H1 (cell line): ENCODE data around the gene SV2C. TPM values are rescaled to one million over a fixed set of nuclear protein-coding genes. Genes with fewer than 3 reads are reported as not detected.

Experiments
- CTCF ChIA-PET: fragments of 300-600 bp; sonication (Branson Sonifier 250); formaldehyde crosslinking; loops from one replicate; lab custom pipeline; 2021; ENCODE audit not compliant: partially characterized antibody; lab: Charles Lee
- POLR2A ChIA-PET: fragments of 300-600 bp; sonication (Branson Sonifier 250); formaldehyde crosslinking; loops from one replicate; lab custom pipeline; 2021; ENCODE audit warnings: inconsistent platforms; ENCODE audit not compliant: partially characterized antibody; lab: Charles Lee
- DNase-seq, 2 experiments: peaks; one replicate each; pipeline versions ENCODE4 v3.0.0 to v3.0.0-alpha.2; 2010 to 2022; ENCODE audit warnings: low spot score in 2 of 2, low read depth in 1 of 2, mixed read lengths in 1 of 2
- FAIRE-seq: peaks from 2 replicates; lab custom pipeline; 2011; peaks lifted over from hg19 to GRCh38; lab: Jason Lieb, UNC
- H2AFZ ChIP-seq: 2 replicates; pipeline ENCODE4 v1.8.1; 2012; ENCODE audit warnings: low read length, inconsistent platforms
- H2AK5ac ChIP-seq: 2 replicates; pipeline ENCODE4 v1.6.1; 2013; ENCODE audit warnings: low read depth, low read length
- H2BK120ac ChIP-seq: replicated peaks from 2 replicates; pipeline ENCODE3; 2013; ENCODE audit warnings: low read depth, low read length, inconsistent platforms
- H2BK12ac ChIP-seq: 2 replicates; pipeline ENCODE4 v1.6.1; 2013; ENCODE audit warnings: low read depth, low read length
- H2BK15ac ChIP-seq: 2 replicates; pipeline ENCODE4 v1.6.1; 2013; ENCODE audit warnings: low read length
- H2BK20ac ChIP-seq: 2 replicates; pipeline ENCODE4 v1.6.1; 2013; ENCODE audit warnings: low read length
- H2BK5ac ChIP-seq: 2 replicates; pipeline ENCODE4 v1.6.1; 2013; ENCODE audit warnings: low read depth, low read length
- H3K14ac ChIP-seq: 2 replicates; pipeline ENCODE4 v1.6.1; 2013; ENCODE audit warnings: inconsistent platforms; ENCODE audit not compliant: insufficient read length
- H3K18ac ChIP-seq: 2 replicates; pipeline ENCODE4 v1.6.1; 2013; ENCODE audit warnings: low read length; ENCODE audit errors: extremely low read depth
- H3K23ac ChIP-seq: 2 replicates; pipeline ENCODE4 v1.6.1; 2013; ENCODE audit warnings: inconsistent platforms; ENCODE audit not compliant: insufficient read length
- H3K23me2 ChIP-seq: 2 replicates; pipeline ENCODE4 v1.6.1; 2013; ENCODE audit warnings: low read depth, low read length
- H3K27ac ChIP-seq: 2 replicates; pipeline ENCODE4 v1.6.1; 2011; ENCODE audit warnings: low read depth, low read length, inconsistent platforms
- H3K27me3 ChIP-seq, 4 experiments: replicated peaks in 1 of 4; 1 replicate in 1 of 4; 2 replicates in 3 of 4; pipeline versions ENCODE4 v1.6.1 to v1.8.1; 2011 to 2013; ENCODE audit warnings: low read length in 3 of 4, mild to moderate bottlenecking in 3 of 4, inconsistent platforms in 2 of 4, mixed read lengths in 2 of 4, moderate library complexity in 1 of 4; ENCODE audit not compliant: control insufficient read depth in 3 of 4, insufficient read depth in 3 of 4; ENCODE audit errors: extremely low read depth in 1 of 4
- H3K36me3 ChIP-seq, 4 experiments: 2 replicates each; pipeline versions ENCODE4 v1.6.1 to v1.8.1; 2011 to 2013; ENCODE audit warnings: mild to moderate bottlenecking in 4 of 4, low read length in 3 of 4, moderate library complexity in 2 of 4, control low read depth in 1 of 4, inconsistent platforms in 1 of 4; ENCODE audit not compliant: insufficient read depth in 4 of 4, control insufficient read depth in 2 of 4
- H3K4ac ChIP-seq: replicated peaks from 2 replicates; pipeline ENCODE3; 2013; ENCODE audit warnings: low read length, low read depth, mixed read lengths, inconsistent platforms; ENCODE audit not compliant: insufficient read length
- H3K4me1 ChIP-seq, 4 experiments: replicated peaks in 1 of 4; 1 replicate in 1 of 4; 2 replicates in 3 of 4; pipeline versions ENCODE4 v1.6.1 to v1.8.1; 2011 to 2013; ENCODE audit warnings: low read length in 3 of 4, inconsistent platforms in 2 of 4, mixed read lengths in 1 of 4; ENCODE audit not compliant: insufficient read depth in 4 of 4, control insufficient read depth in 3 of 4
- H3K4me2 ChIP-seq, 2 experiments: 2 replicates each; pipeline versions ENCODE4 v1.6.1 to v1.8.1; 2011 to 2013; ENCODE audit warnings: low read depth in 2 of 2, low read length in 2 of 2, control low read depth in 1 of 2, inconsistent platforms in 1 of 2, mild to moderate bottlenecking in 1 of 2; ENCODE audit not compliant: insufficient read depth in 1 of 2
- H3K4me3 ChIP-seq, 4 experiments: fragments of 200-600, 300-600 bp in 1 of 4; sonication (generic), shearing (Covaris generic), sonication (Bioruptor Twin) in 1 of 4; 2 replicates each; pipeline versions ENCODE4 v1.5.1 to v1.8.1; 2011 to 2016; ENCODE audit warnings: low read length in 4 of 4, low read depth in 3 of 4, control low read depth in 2 of 4, inconsistent platforms in 2 of 4, mild to moderate bottlenecking in 2 of 4, mixed read lengths in 1 of 4, moderate library complexity in 1 of 4; ENCODE audit not compliant: insufficient read depth in 2 of 4; ENCODE audit errors: extremely low read depth in 1 of 4
- H3K56ac ChIP-seq: replicated peaks from 2 replicates; pipeline ENCODE3; 2013; ENCODE audit warnings: low read depth, mild to moderate bottlenecking, mixed read lengths, low read length, inconsistent platforms; ENCODE audit not compliant: insufficient read length
- H3K79me1 ChIP-seq: 2 replicates; pipeline ENCODE4 v1.6.1; 2013; ENCODE audit warnings: low read depth, low read length, control low read depth
- H3K79me2 ChIP-seq, 2 experiments: 2 replicates each; pipeline versions ENCODE4 v1.6.1 to v1.8.1; 2012 to 2013; ENCODE audit warnings: low read length in 2 of 2, mild to moderate bottlenecking in 2 of 2, inconsistent platforms in 1 of 2; ENCODE audit not compliant: insufficient read depth in 2 of 2, control insufficient read depth in 1 of 2
- H3K9ac ChIP-seq, 4 experiments: replicated peaks in 1 of 4; 1 replicate in 1 of 4; 2 replicates in 3 of 4; pipeline versions ENCODE4 v1.6.1 to v1.8.1; 2011 to 2013; ENCODE audit warnings: low read depth in 3 of 4, low read length in 3 of 4, control low read depth in 2 of 4, mild to moderate bottlenecking in 2 of 4, moderate library complexity in 2 of 4, inconsistent platforms in 1 of 4; ENCODE audit errors: extremely low read depth in 1 of 4
- H3K9me3 ChIP-seq, 2 experiments: 2 replicates each; pipeline versions ENCODE4 v1.6.1 to v1.8.1; 2012 to 2013; ENCODE audit warnings: mild to moderate bottlenecking in 2 of 2, moderate library complexity in 2 of 2, control low read depth in 1 of 2, inconsistent platforms in 1 of 2, low read depth in 1 of 2, low read length in 1 of 2, mixed read lengths in 1 of 2; ENCODE audit not compliant: insufficient read depth in 2 of 2
- H4K20me1 ChIP-seq, 2 experiments: replicated peaks in 1 of 2; 2 replicates each; pipeline versions ENCODE3 to v1.8.1; 2011 to 2013; ENCODE audit warnings: inconsistent platforms in 2 of 2, low read length in 2 of 2, mild to moderate bottlenecking in 1 of 2; ENCODE audit not compliant: insufficient read depth in 2 of 2, control insufficient read depth in 1 of 2
- H4K5ac ChIP-seq: 2 replicates; pipeline ENCODE4 v1.6.1; 2013; ENCODE audit warnings: low read length, low read depth, mixed read lengths, inconsistent platforms; ENCODE audit not compliant: insufficient read length
- H4K8ac ChIP-seq: 2 replicates; pipeline ENCODE4 v1.8.0; 2013; ENCODE audit warnings: mild to moderate bottlenecking, moderate library complexity, low read length, inconsistent platforms; ENCODE audit not compliant: insufficient read depth; ENCODE audit errors: extremely low read depth
- H4K91ac ChIP-seq: replicated peaks from 2 replicates; pipeline ENCODE3; 2013; ENCODE audit warnings: low read length, mixed read lengths, inconsistent platforms; ENCODE audit not compliant: insufficient read length
- BRCA1 ChIP-seq: IDR thresholded peaks from 2 replicates; pipeline ENCODE4 v1.6.1; 2012; ENCODE audit warnings: low read depth, low read length, improper control_type of control experiment
- CBX5 ChIP-seq: fragments of 300-800, 300-1000 bp; sonication (generic); IDR thresholded peaks from 2 replicates; pipeline ENCODE4 v1.7.1; 2016; ENCODE audit warnings: antibody characterized with exemption, low read length, low read depth
- CHD1 ChIP-seq: IDR thresholded peaks from 2 replicates; pipeline ENCODE4 v1.6.1; 2012; ENCODE audit warnings: low read depth, low read length, improper control_type of control experiment
- CHD2 ChIP-seq: IDR thresholded peaks from 2 replicates; pipeline ENCODE4 v1.6.1; 2012; ENCODE audit warnings: low read length, improper control_type of control experiment
- CTBP2 ChIP-seq: IDR thresholded peaks from 2 replicates; pipeline ENCODE4 v1.7.0; 2011; ENCODE audit warnings: borderline replicate concordance, mild to moderate bottlenecking, moderate library complexity, mixed read lengths, low read length; ENCODE audit not compliant: insufficient read depth, insufficient read length
- EGR1 ChIP-seq: IDR thresholded peaks from 2 replicates; pipeline ENCODE4 v1.6.1; 2011; ENCODE audit warnings: low read depth, low read length, borderline replicate concordance
- KDM5A ChIP-seq: fragments of 200-600 bp; IDR thresholded peaks from 2 replicates; pipeline ENCODE4 v1.7.1; 2012; ENCODE audit warnings: mild to moderate bottlenecking, low read length, inconsistent platforms, mixed read lengths
- NRF1 ChIP-seq: IDR thresholded peaks from 2 replicates; pipeline ENCODE4 v1.6.1; 2011; ENCODE audit warnings: mild to moderate bottlenecking, low read depth, low read length, improper control_type of control experiment
- POU5F1 ChIP-seq: IDR thresholded peaks from 2 replicates; pipeline ENCODE4 v1.6.1; 2011; ENCODE audit warnings: low read depth, mild to moderate bottlenecking, low read length, moderate library complexity
- SIN3A ChIP-seq, 2 experiments: IDR thresholded peaks in 1 of 2; conservative IDR thresholded peaks in 1 of 2; 2 replicates each; pipeline ENCODE4 v1.6.1; 2011 to 2012; ENCODE audit warnings: low read length in 2 of 2, improper control_type of control experiment in 1 of 2, low read depth in 1 of 2, mild to moderate bottlenecking in 1 of 2
- SP1 ChIP-seq: IDR thresholded peaks from 2 replicates; pipeline ENCODE4 v1.6.1; 2011; ENCODE audit warnings: low read depth, low read length
- TCF12 ChIP-seq: IDR thresholded peaks from 2 replicates; pipeline ENCODE4 v1.6.1; 2011; ENCODE audit warnings: low read depth, mild to moderate bottlenecking, low read length
- USF2 ChIP-seq: IDR thresholded peaks from 2 replicates; pipeline ENCODE4 v1.6.1; 2011; ENCODE audit warnings: low read length, improper control_type of control experiment
- WGBS, 2 experiments: shearing (Covaris generic) in 1 of 2; methylation state at CpG; one replicate each; pipeline versions ENCODE4 v1.1.6 to v1.1.7; 2013 to 2015; ENCODE audit warnings: low lambda C conversion rate in 2 of 2, mixed read lengths in 2 of 2, inconsistent platforms in 1 of 2, low coverage in 1 of 2, missing lambda C conversion rate in 1 of 2; ENCODE audit not compliant: insufficient replicate concordance in 2 of 2, insufficient coverage in 1 of 2, insufficient read length in 1 of 2; ENCODE audit errors: extremely low coverage in 1 of 2, missing lambda C conversion rate in 1 of 2; 5-methylcytosine and 5-hydroxymethylcytosine counted together
- polyA plus RNA-seq, 7 experiments: library from polyadenylated mRNA; depleted of rRNA in 3 of 7; stranded (reverse) in 5 of 7; unstranded in 2 of 7; fragments of >200 nt in 5 of 7; fragments of 200-250 nt in 2 of 7; gene quantifications; 1 replicate in 5 of 7; 2 replicates in 1 of 7; 4 replicates in 1 of 7; pipeline versions ENCODE4 v1.2.1 to v1.2.3, GENCODE V29; 2011 to 2013; ENCODE audit warnings: missing spikeins in 2 of 7, mixed read lengths in 2 of 7
- total RNA-seq: library from RNA; stranded (reverse); fragmentation: NEBNext Ultra II Directional; extraction: Animal tissue kit (Norgen Biotek cat#: 25700); gene quantifications from 2 replicates; pipeline ENCODE4 v1.2.1, GENCODE V29; 2021

SV2C gene
- total and polyA plus RNA-seq, 2 of the 8 experiments (the other 6 are each of a cell fraction or from before 2014, with no cell fraction given): 0.08 to 0.24 TPM

- Histone ChIP-seq H3K79me2 (no peaks in the 10 kb centered on the region), H3K18ac (no peak overlapping the region), H3K4ac (no peak overlapping the region), H4K20me1 (no peaks in the 10 kb centered on the region), H3K27me3 (no peaks in the 10 kb centered on the region), H2BK5ac (no peak overlapping the region), H2AFZ (no peak overlapping the region), H2BK12ac (no peak overlapping the region), H3K36me3 (no peaks in the 10 kb centered on the region), H3K23ac (no peak overlapping the region), H4K8ac (no peak overlapping the region), H2AK5ac (no peak overlapping the region), H4K91ac (no peak overlapping the region), H4K5ac (no peak overlapping the region), H3K4me3 (no peak overlapping the region), H3K56ac (no peak overlapping the region), H3K4me1 (peaks cover 0 to 5% (median 4%) of the 10 kb centered on the region in 4 experiments; a peak in 3 of 7 replicates), H2BK15ac (no peak overlapping the region), H2BK120ac (no peak overlapping the region), H3K79me1 (no peaks in the 10 kb centered on the region), H3K23me2 (no peaks in the 10 kb centered on the region), H2BK20ac (no peak overlapping the region), H3K9ac (no peak overlapping the region), H3K9me3 (no peaks in the 10 kb centered on the region), H3K27ac (no peak overlapping the region), H3K14ac (no peak overlapping the region), H3K4me2 (no peak overlapping the region)
- 95% methylated on average over 12 of the region's 13 CpGs; no CpG with 5 or more reads in 1 of the 2 experiments for WGBS, 2 experiments
- FAIRE-seq: no peak
- POLR2A ChIA-PET: no interaction called here
- CTCF ChIA-PET: interaction anchor here (0.6 to 2.5 kb wide), 9 partner anchors 11 to 229 kb away, joined by 3 to 10 read pairs (median 4); partner anchors contain the start of gene IQGAP2
- no peak for DNase-seq
- TF ChIP-seq SP1: no peak
- TF ChIP-seq BRCA1: no peak
- no peak for TF ChIP-seq USF2
- no peak for TF ChIP-seq SIN3A (conservative IDR thresholded peaks at IDR 0.05 in 1 of 2, IDR thresholded peaks at IDR 0.05 in 1 of 2; ENCODE audit: low read depth in 1 of 2, low read length in 2 of 2)
- no peak for TF ChIP-seq CHD2
- no peak for TF ChIP-seq CTBP2
- TF ChIP-seq NRF1: no peak
- no peak for TF ChIP-seq CBX5
- TF ChIP-seq KDM5A: no peak
- no peak for TF ChIP-seq POU5F1
- no peak for TF ChIP-seq TCF12
- TF ChIP-seq CHD1: no peak
- TF ChIP-seq EGR1: no peak
Observed at GRCh38 chr5:76389513-76390154, 306.5 kb downstream of the SV2C start.
